NCI-H1105 treated with DMSO at 0.1 percent for 48 hours (cell line): ENCODE data around the gene RXYLT1.

ENCODE experiments used
- DNase-seq: peaks from one replicate; lab custom pipeline; 2025; lab: John Stamatoyannopoulos, UW

The RXYLT1 gene

GRCh38 chr12:63843254-63843720 is 63.6 kb downstream of the RXYLT1 start:
- DNase-seq: no peak

DNA sequence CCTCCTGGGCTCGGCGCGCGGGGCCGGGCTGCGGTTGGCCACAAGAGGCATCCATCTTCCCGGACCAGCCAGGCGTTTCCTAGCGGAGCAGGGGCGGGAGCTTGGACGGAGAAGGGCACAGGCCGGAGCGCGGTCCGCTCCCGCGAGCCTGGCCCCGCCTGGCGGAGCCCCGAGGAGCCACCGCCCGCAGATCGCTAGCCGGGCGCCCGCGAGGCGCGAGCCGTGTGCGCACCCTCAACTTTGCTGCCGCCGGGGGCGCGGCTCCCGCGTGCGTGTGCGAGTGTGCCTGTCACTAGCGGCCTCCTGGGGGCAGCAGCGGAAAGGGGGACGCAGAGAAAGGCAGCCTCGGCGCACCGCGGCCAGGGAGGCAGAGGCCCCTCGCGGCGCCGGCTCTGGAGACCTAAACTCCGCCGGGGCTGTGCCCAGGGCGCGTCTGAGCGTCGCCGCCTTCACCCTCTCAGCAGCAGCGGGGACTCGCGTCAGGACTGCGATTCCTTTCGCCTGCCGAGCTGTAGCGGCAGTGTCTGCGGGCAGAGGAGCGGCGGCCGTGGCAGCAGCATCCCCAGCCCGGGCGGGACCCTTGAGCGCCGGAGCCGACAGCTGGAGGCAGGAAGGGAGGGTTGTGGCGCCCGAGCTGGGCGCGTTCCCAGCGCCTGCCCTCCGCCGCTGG is 64.1 kb downstream of the RXYLT1 start:
- DNase-seq: peak; percentile 96

GRCh38 chr12:63844391-63845341 is 65.0 kb downstream of the RXYLT1 start, which contains the start of gene SRGAP1:
Gene SRGAP1 (plus strand): TSS chr12:63844700. CDS start chr12:63844817, 117 bp downstream.
- DNase-seq: peak; percentile 66

DNA sequence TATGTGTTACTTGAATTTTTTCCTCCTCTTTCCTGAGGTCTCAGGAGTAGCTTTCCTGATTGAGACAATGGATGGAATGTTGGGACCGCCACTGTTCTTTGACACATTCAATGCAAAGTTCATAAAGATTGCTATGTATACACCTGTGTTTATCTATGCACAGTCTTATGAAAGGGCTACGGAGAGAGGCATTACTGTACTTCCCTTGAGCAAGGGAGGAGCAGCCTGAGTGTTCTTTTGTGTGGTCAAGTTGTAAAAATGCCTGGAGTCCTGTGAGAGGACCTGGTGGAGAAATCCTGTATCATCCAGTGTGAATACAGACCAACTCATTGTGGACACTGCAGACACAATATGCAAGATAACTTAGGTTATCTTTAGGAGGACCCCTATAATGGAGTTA is 66.0 kb downstream of the RXYLT1 start:
- DNase-seq: no peak

DNA sequence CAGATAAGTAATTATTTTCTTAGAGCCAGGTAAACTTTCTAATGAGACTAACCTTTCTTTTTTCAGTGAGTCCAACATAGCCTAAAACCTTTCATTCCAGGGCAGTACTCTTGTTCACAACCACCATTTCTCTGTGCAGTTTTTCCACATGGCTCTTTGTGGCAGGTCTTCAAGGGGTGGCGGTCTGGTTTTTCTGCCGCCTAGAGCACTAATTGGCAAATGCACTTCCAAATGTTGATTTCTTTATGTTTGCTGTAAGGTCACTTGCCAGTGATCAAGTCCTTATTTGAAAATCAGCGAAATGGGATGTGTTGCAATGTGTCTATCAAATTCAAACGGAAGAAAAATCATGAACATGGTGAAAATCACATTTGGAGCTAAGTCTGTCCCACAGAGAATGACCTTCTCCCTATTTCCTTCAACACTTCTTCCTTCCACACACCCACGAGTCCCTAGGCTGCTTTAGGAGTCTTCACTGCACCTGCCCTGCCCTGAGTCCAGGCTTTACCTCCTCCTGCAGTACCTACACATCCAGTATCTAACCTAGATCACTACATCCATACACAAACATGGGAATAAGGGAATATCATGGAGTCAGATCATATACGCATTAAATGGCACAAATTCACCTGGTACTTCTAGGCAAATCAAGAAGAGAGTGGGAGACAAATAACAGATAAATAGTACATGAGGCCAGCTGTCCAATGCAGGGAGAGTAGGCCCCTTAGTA is 66.7 kb downstream of the RXYLT1 start:
- no peak for DNase-seq

DNA sequence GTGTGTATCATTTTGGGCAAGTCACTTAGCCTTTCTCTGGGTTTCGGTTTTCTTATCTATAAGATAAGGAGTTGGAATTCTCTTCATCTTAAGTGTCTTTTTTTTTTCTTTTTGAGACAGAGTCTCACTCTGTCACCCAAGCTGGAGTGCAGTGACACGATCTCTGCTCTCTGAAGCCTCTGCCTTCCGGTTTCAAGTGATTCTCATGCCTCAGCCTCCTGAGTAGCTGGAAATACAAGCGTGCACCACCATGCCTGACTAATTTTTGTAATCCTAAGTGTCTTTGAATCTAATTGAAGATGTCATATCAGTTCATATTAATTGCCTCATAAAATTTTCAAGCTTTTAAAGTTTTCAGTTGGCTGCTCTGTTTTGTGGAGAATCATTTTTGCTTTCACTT is 68.7 kb downstream of the RXYLT1 start:
- no peak for DNase-seq

DNA sequence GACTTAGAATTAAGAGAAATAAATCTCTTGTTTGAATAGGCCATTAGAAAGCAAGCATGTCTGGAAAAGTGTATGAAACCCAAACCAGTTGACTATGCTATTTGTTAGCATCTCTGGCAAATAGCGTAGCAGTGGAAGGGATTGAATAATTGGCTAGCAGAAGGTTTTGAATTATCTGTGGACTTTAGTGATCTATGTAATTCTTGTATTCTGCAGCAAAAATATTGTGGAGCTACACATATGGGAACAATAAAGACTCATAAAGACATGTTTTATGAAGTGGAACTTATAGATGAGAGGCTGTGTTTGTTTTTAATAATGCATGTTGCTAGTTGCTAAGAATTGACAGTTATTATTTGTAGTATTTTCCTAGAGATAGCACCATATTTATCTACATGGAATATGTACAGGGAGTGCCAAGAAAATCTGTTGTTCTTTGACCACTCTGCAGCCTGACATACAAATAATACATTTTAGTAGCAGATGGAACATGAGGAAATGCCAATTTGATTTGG is 69.5 kb downstream of the RXYLT1 start:
- DNase-seq: no peak

DNA sequence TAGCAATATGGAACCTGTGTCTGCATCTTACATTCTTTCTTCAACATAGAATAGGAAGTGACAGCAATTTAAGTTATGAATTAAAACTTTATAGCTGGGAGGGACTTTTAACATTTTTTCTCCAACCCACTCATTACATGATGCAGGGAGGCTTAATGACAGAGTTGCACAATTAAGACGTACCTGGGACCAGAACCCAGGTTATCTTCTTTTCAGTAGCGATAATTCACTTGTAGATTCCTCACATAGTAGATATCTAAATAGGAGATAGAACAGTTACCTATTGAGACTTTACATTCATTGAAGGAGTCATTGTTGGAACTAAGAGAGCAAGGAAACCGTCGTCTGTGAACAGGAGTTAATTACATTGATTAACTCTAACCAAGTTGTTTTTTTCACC is 69.9 kb downstream of the RXYLT1 start:
- no peak for DNase-seq

- no peak for DNase-seq
These were observed 74.3 kb downstream of the RXYLT1 start for GRCh38 chr12:63853978-63854377.

DNA sequence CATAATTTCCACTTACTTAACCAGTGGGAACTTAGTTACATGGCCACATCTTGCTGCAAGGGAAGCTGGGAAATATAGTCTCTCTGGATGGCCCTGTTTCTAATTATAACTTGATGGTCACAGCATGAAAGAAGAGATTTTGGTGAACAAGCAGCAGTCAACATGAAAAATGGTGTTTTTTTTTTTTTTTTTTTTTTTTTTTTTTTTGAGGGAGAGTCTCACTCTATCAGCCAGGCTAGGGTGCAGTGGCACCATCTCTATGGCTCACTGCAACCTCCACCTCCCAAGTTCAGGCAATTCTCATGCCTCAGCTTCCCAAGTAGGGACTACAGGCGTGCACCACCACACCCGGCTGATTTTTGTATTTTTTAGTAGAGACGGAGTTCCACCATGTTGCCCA is 75.6 kb downstream of the RXYLT1 start:
- no peak for DNase-seq

DNA sequence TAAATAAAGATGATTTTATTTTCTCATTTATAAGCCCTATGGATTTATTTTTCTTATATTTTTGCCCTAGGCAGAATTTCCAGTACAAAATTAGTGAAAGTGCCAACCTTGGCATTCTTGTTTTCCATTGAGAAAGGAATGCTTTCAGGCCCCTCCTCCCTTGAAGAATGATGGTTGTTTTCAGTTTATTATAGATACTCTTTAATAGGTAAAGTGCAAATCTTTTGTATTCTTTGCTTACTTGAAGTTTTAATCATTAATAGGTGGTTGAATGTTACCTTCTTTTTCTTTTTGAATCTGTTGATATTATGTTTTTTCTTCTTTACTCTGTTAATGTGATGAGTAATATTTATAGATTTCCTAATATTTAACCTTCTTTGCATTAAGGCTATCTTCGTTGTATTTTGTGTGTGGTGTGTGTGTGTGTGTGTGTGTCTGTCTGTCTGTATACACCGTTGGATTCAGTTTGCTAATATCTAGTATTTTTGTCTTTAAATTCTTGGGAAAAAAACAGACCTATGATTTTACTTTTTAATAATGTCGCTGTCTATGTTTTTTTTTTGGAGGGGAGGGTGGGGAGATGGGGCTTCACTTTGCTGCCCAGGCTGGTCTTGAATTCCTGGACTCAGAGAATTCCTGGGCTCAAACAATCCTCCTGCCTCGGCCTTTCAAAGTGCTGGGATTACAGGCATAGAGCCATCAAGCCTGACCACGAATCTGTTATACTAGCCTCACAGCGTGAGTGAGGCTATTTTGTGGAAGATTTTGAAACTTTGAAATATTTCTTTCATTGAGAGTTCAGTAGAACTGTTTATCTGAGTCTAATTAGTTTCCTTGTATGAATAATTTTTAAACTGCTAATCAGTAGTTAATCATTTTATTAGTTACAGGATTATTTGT is 78.3 kb downstream of the RXYLT1 start:
- DNase-seq: no peak
